Measurements from ENCODE around the gene TRNT1. TPM values are rescaled to one million over a fixed set of nuclear protein-coding genes. Genes with fewer than 3 reads are reported as not detected.

Gene TRNT1
- total RNA-seq, 1 experiment from 2014 or later = 26.2 TPM

- CTCF ChIA-PET = no interaction called here
- Histone ChIP-seq H3K79me2 (ENCODE audit: low read length) (no peaks in the 10 kb centered on the region), H3K9me2 (replicated peaks; ENCODE audit: low read length) (no peaks in the 10 kb centered on the region), H3K9ac (ENCODE audit: low read length) (no peak overlapping the region), H3K4me2 (ENCODE audit: low read length) (no peak overlapping the region), H3K4me1 (ENCODE audit: insufficient read depth, low read length) (no peaks in the 10 kb centered on the region), H3K27me3 (ENCODE audit: low read length) (peaks cover 20% of the 10 kb centered on the region), H3K27ac (ENCODE audit: low read length) (no peak overlapping the region), H2AFZ (ENCODE audit: low read length) (no peak overlapping the region), H3K4me3 (ENCODE audit: low read length) (no peak overlapping the region), H3K9me3 (ENCODE audit: low read length) (no peaks in the 10 kb centered on the region), H3F3A (ENCODE audit: low read length, unreplicated experiment) (no peaks in the 10 kb centered on the region), H4K20me1 (ENCODE audit: low read length) (no peaks in the 10 kb centered on the region), H3K36me3 (ENCODE audit: low read depth, low read length) (no peaks in the 10 kb centered on the region)
- BruUV-seq (replicated peaks) = no TSS peak
- intact Hi-C loops (cut with micrococcal nuclease) = no loop called here
- TF ChIP-seq EZH2phosphoT487 (IDR thresholded peaks at IDR 0.05; ENCODE audit: borderline replicate concordance, low read length) = no peak
- TF ChIP-seq, protein P1, sequence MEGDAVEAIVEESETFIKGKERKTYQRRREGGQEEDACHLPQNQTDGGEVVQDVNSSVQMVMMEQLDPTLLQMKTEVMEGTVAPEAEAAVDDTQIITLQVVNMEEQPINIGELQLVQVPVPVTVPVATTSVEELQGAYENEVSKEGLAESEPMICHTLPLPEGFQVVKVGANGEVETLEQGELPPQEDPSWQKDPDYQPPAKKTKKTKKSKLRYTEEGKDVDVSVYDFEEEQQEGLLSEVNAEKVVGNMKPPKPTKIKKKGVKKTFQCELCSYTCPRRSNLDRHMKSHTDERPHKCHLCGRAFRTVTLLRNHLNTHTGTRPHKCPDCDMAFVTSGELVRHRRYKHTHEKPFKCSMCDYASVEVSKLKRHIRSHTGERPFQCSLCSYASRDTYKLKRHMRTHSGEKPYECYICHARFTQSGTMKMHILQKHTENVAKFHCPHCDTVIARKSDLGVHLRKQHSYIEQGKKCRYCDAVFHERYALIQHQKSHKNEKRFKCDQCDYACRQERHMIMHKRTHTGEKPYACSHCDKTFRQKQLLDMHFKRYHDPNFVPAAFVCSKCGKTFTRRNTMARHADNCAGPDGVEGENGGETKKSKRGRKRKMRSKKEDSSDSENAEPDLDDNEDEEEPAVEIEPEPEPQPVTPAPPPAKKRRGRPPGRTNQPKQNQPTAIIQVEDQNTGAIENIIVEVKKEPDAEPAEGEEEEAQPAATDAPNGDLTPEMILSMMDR (conservative IDR thresholded peaks at IDR 0.05; ENCODE audit: low read depth, low read length) = no peak
- TF ChIP-seq EZH2 (IDR thresholded peaks at IDR 0.05; ENCODE audit: low read length, unreplicated experiment) = no peak
- DNase-seq (no peak), ATAC-seq (no peak)
- POLR2A ChIA-PET (ENCODE audit: unreplicated experiment) = no interaction called here
Observed at GRCh38 chr3:3085782-3086181, 41.0 kb upstream of the TRNT1 start.

DNA sequence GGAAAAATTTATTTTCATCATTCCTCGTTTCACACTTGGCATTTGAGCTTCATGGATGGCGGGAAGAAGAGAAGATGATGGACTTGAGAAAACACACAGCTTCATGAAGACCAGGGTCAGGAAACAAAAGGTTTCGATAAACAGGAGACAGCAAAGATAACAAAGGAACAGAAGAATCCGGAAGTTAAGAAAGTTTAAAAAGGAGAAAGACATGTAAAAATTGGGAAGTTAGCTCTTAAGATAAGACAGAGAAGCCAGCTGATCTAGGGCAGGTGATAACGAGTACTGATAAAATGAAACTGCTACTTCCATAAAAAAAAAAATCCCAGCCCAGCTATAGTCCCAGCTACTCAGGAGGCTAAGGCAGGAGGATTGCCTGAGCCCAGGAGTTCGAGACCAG, 40.5 kb upstream of the TRNT1 start:
- Histone ChIP-seq H3K9me2 (replicated peaks; ENCODE audit: low read length) (no peaks in the 10 kb centered on the region), H3K36me3 (ENCODE audit: low read depth, low read length) (no peaks in the 10 kb centered on the region), H3K27ac (ENCODE audit: low read length) (no peak overlapping the region), H3K9ac (ENCODE audit: low read length) (no peak overlapping the region), H4K20me1 (ENCODE audit: low read length) (no peaks in the 10 kb centered on the region), H3K79me2 (ENCODE audit: low read length) (no peaks in the 10 kb centered on the region), H3K4me3 (ENCODE audit: low read length) (no peak overlapping the region), H3K9me3 (ENCODE audit: low read length) (no peaks in the 10 kb centered on the region), H3K4me1 (ENCODE audit: insufficient read depth, low read length) (no peaks in the 10 kb centered on the region), H2AFZ (ENCODE audit: low read length) (no peak overlapping the region), H3K4me2 (ENCODE audit: low read length) (no peak overlapping the region), H3F3A (ENCODE audit: low read length, unreplicated experiment) (no peaks in the 10 kb centered on the region), H3K27me3 (ENCODE audit: low read length) (peaks cover 15% of the 10 kb centered on the region; the same call in 1 of the 2 replicates)
- intact Hi-C loops (cut with micrococcal nuclease) = no loop called here
- POLR2A ChIA-PET (ENCODE audit: unreplicated experiment) = no interaction called here
- no peak for DNase-seq
- ATAC-seq = no peak
- CTCF ChIA-PET = no interaction called here
- TF ChIP-seq, protein P1 (conservative IDR thresholded peaks at IDR 0.05; ENCODE audit: low read depth, low read length) = no peak
- TF ChIP-seq EZH2 (IDR thresholded peaks at IDR 0.05; ENCODE audit: low read length, unreplicated experiment) (no peak), EZH2phosphoT487 (IDR thresholded peaks at IDR 0.05; ENCODE audit: borderline replicate concordance, low read length) (no peak)
- no TSS peak for BruUV-seq (replicated peaks)

DNA sequence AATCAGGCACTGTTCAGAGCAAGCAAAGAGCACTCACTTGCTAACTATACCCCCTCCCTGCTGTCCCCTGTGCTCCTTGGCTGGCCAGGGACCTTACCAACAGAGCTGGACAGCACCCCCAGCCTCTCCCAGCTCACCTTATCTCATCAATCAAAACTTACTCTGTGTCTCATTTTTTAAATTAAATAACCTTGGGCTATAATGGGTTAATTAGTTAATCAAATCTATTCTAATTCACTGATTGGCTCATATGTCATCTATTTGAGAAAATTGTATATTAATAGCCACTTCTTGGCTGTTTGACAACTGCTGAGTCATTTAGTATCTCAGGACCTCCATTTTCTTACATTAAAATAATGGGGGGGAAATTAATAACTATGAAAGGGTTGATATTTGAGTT, 39.5 kb upstream of the TRNT1 start:
- CTCF ChIA-PET = no interaction called here
- DNase-seq = no peak
- no peak for TF ChIP-seq EZH2phosphoT487 (IDR thresholded peaks at IDR 0.05; ENCODE audit: borderline replicate concordance, low read length)
- TF ChIP-seq EZH2 (IDR thresholded peaks at IDR 0.05; ENCODE audit: low read length, unreplicated experiment) = no peak
- TF ChIP-seq, protein P1 (conservative IDR thresholded peaks at IDR 0.05; ENCODE audit: low read depth, low read length) = no peak

More for the DNA sequence above, 39.5 kb upstream of the TRNT1 start:
- intact Hi-C loops (cut with micrococcal nuclease) = no loop called here
- Histone ChIP-seq H3K79me2 (ENCODE audit: low read length) (no peaks in the 10 kb centered on the region), H3K4me2 (ENCODE audit: low read length) (no peak overlapping the region), H3F3A (ENCODE audit: low read length, unreplicated experiment) (no peaks in the 10 kb centered on the region), H3K4me3 (ENCODE audit: low read length) (no peak overlapping the region), H3K4me1 (ENCODE audit: insufficient read depth, low read length) (no peaks in the 10 kb centered on the region), H3K9ac (ENCODE audit: low read length) (no peak overlapping the region), H3K9me2 (replicated peaks; ENCODE audit: low read length) (no peaks in the 10 kb centered on the region), H2AFZ (ENCODE audit: low read length) (no peak overlapping the region), H3K9me3 (ENCODE audit: low read length) (no peaks in the 10 kb centered on the region), H3K36me3 (ENCODE audit: low read depth, low read length) (no peaks in the 10 kb centered on the region), H3K27me3 (ENCODE audit: low read length) (peaks cover 6% of the 10 kb centered on the region; the same call in 1 of the 2 replicates), H4K20me1 (ENCODE audit: low read length) (no peaks in the 10 kb centered on the region), H3K27ac (ENCODE audit: low read length) (no peak overlapping the region)
- ATAC-seq = no peak
- no TSS peak for BruUV-seq (replicated peaks)
- POLR2A ChIA-PET (ENCODE audit: unreplicated experiment) = no interaction called here
